NCI-H226 (cell line): ENCODE data around the gene ACSL3.
"Not testable (repeated sequence)": the region's sequence is repeated elsewhere in the genome, so short reads cannot be mapped to it uniquely, and the experiment has no call there.

Experiments
- DNase-seq: peaks from one replicate; pipeline ENCODE4 v3.0.0-alpha.2; 2015

The ACSL3 gene

DNA sequence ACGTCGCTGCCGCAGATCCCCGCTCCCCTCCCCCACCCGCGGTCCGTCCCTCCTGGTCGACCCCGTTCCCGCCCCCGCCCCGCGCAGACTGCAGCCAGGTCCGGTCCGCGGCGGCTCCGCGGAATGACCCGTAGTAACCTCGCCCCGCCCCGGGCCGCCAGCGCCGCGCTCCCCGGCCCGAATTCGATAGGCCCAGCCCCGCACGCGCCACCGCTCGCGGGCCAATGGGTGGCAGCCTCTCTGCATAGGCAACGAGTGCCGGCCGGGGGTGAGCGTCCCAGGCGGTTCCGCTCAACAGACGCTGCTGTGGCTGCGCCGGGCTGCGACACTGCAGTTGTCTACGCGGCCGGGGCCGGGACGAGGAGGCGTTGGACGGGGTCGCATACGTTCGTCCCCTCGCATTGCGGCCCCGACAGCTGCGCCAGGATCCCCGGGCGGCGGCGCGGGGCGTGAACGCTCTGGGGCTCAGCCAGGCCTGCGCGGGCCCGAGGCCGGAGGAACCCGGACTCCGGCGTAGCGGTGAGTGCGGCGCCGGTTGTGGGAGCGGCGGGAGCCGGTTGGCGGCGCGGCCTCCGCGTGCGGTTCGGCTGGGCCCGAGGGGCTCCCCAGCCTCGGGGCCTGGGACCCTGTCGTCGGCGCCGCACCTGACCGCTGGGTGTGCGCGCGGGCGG, at the start of gene ACSL3:
TSS of gene ACSL3 (plus strand) at position 297 of the 671 bp plus-strand sequence. CDS start 47,737 bp downstream, outside the sequence.
- peak; percentile 96 for DNase-seq

DNA sequence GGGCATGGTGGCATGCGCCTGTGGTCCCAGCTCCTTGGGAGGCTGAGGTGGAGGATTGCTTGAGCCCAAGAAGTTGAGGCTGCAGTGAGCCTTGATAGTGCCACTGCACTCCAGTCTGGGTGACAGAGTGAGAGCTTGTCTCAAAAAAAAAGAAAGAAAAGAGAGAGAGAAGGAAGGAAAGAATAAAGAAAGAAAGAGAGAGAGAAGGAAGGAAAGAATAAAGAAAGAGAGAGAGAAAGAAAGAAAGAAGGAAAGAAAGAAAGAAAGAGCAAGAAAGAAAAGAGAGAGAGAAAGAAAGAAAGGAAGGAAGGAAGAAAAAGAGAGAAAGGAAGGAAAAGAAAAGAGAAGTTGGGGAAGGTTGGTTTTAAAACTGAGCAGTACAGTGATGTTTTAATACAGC, 49.0 kb upstream of the ACSL3 start:
- no peak for DNase-seq

DNA sequence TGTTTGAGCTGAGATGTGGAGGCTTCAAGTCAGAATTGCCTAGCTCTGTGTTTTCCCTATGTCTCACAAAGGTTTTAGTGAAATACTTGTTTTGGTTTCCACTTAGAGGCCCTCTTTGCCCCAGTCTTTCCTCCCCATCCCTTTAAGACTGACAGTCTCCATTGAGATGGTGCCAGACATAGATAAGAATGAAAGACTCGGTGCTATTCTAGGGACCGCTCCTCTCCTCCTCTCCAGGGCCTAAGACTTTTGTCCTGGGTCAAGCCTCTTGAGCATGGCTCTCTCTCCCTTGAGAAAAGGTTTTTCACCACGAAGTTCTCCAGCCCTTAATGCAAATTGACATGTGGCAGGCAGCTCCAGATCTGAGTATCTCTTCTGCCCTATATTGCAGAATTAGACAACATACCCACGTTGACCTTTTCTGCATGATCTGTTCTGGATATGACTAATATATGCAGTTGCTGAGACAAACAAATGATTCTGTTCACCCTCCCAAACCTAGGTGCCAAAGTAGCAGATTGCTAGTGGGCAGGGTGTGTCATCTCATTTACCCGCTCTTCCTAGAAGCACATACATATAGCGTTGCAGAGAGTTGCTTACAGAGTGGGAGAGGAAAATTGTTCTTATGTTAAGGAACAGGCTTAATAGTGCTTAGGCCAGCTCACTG, 47.5 kb upstream of the ACSL3 start:
- DNase-seq: peak; percentile 40

DNA sequence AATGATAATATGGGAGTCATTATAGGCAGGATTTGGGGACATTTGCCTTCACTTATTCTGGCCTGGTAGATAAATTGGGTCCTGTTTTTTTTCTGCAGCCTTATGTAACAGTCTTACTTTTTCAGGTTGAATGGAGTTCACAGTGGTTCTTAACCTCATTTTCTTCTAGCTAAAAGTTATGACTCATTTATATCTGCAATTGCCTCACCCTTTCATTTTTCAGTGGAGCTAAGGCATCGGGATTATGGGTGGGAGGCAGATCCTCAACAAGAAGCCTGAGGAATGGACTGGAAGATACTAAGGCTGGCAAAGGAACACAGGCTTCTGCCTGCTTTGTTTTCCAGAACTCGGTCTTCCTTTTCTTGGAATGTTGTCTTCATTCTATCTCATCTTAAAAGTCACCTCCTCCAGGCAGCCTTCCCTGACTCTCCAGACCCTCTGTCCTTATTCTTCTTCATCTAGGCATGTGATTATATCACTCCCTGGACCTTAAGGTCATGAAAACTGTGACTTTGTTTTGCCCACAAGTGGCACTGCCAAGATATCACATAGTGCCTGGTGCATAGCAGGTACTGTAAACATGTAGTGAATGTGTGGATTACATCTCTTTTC, 41.0 kb upstream of the ACSL3 start:
- DNase-seq: peak; percentile 82

DNA sequence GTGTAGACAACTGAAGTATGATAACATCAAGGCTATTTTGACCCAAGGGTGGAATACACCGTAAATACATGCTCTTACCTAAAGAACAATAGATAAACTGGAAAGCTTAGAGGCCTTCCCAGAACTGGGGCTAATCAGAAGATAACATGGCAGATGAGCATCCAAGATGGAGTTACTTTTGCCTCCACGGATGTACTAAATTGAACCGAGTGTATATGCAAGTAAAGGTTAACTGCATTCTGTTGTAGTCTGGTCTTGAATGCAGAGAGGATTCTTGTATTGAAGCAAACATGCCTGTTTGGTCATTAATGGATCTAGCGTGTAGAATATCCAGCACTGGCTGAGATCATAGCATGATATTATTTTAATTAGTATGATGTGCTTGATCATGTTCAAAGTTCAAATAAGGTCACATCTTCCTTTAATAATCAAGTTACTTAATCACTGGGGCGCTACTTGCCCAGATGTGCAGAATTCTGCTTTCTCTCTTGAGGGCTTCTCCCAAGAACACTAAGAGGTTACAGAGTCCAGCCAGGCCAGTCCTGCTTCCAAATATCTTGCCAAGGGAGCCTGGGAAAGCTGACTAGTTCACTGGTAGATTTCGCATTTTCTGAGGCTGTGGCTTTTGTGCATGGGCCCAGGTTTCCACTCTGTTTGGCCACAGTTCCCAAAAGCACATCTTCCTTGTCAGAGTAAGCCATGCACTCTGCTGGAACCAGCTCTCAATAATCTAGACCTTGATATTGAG, 37.5 kb upstream of the ACSL3 start:
- DNase-seq: no peak

DNA sequence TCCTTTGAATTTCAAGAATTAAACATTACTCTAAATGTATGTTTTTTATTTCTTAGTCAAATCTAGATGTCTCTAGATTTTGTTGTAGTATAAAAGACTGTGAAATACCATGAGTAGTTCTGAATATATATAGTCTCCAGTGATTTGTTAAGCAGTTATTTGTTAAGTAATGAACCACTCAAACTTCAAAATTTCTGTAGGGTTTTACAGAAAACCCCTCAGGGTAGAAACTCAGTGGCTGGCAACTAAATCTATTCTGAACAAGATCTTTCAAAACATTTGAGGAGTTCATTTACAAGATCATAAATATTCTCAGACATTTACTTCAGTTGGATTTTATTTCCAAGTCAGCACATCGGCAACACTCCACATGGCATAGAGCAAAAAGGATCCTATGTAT, 35.8 kb upstream of the ACSL3 start:
- no peak for DNase-seq

DNA sequence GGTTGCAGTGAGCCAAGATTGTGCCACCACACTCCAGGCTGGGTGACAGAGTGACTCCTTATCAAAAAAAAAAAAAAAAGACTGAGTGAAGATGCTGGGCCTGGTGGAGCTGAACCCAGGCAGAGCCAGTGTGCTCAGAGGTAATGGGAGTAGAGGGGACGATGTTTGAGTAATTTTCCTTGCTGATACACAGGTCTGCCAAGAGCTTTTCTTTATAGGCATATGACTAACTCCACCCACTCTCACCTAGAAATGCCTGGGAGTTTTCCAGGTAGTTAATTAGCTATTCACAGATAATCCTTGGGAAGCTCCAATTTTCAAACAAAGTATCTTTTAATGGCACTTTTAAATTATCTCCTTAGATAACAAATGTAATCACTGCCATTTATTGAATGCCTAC, 33.4 kb upstream of the ACSL3 start:
- DNase-seq: no peak

DNA sequence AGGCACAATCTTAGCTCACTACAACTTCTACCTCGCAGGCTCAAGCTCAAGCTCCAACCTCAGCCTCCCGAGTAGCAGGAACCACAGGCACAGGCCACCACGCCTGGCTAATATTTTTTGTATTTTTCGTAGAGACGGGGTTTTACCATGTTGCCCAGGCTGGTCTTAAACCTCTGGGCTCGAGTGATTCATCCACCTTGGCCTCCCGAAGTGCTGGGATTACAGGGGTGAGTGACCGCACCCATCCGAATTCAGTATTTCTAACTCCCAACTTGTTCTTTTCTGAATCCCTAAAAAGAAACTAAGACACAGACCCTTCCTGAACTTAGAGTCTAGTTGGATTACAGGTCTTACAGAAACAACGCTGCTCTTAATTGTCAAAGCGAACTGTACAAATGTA, 32.3 kb upstream of the ACSL3 start:
- DNase-seq: no peak

DNA sequence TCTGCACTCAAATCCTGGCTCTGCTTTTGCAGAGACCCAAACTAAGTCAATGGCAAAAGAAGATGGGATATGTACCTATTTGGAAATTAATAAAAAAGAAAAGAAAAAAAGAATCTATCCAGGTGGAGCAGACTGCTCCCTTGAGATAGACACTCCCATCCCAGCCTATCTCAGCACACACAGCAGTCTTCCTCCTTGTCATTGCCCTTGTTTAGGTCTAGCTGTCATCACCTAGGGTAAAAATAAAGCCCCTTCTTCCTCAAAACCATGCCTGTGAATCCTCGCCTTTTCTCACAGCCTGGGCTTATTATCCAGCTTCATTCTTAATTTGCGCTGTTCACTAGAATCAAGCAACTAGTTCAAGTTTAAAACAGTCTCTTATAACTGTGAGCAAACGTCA, 30.7 kb upstream of the ACSL3 start:
- no peak for DNase-seq

DNA sequence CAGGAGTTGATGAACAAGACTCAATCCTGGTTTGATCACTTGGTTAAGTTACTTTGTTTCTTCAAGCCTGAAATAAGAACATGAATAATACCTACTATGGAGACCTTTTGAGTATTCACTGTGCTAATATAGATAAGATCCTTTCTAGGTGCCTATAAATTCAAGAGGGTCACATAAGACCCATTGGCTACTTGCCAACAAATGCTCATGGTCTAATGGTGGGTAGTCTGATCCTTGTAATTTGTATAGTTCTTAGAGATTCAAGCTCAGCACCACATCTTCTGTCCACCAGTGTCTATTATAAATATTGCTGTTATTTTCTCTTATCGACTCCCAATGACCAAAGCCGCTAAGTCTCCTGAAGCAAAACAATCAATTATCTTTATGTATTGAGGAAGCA, 27.4 kb upstream of the ACSL3 start:
- DNase-seq: no peak

DNA sequence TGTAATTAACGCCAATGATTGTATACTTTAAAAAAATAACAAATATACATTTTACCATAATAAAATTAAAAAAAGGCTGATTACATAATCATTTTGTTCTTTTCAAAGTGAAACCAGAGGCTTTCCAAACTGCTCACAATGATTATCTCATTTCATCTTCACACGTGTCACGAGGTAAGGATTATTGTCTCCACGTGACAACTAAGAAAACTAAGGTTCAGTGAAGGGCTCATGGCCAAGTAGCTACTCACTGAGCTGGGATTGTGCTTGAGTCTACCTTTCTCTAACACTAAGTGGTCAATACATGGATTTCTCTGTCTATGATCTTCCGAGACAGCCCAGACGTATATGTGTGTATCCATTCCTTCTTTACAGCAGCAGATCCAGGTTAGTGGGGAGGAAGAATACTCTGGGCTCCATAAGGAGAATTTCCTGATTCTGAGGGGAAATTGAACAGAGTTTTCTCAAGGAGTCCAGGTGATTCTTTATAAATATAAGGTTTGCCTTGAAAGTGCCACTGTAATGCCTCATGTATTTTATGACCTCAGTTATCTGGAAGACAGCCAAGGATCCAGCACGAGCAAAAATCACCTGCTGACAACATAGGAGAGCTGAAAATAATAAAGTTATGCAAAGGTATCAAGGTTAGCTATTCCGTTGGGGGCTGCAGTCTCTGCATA, 25.6 kb upstream of the ACSL3 start:
- no peak for DNase-seq

DNA sequence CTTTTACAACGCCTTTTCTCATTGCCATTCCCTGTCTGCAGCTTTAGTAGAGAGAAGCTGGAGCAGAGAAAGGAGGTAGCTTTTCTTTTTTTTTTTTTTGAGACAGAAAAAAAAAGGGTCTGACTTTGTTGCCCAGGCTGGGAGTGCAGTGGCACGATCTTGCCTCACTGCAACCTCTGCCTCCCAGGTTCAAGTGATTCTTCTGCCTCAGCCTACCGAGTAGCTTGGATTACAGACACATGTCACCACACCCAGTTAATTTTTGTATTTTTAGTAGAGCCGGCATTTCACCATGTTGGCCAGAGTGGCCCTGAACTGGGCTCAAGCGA, 25.0 kb upstream of the ACSL3 start:
- DNase-seq: no peak

DNA sequence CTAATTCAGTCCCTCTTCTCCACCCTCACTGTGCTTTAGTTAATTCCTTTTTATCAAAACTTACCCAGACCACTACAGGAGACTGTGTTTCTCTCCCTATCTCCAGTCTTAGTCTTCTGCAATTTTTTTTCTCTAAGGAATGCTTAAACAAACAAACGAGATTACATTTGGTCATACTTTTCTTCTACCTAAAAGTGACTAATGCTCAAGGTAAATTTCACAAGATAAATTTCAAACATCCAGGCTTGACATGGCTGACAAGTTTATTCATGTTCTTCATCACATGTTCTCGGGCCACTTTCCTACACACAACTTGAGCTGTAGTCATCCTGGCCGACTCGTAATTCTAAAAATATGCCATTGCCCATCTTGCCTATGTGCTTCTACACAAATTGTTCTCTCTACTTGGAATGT, 23.2 kb upstream of the ACSL3 start:
- peak; percentile 95 for DNase-seq

DNA sequence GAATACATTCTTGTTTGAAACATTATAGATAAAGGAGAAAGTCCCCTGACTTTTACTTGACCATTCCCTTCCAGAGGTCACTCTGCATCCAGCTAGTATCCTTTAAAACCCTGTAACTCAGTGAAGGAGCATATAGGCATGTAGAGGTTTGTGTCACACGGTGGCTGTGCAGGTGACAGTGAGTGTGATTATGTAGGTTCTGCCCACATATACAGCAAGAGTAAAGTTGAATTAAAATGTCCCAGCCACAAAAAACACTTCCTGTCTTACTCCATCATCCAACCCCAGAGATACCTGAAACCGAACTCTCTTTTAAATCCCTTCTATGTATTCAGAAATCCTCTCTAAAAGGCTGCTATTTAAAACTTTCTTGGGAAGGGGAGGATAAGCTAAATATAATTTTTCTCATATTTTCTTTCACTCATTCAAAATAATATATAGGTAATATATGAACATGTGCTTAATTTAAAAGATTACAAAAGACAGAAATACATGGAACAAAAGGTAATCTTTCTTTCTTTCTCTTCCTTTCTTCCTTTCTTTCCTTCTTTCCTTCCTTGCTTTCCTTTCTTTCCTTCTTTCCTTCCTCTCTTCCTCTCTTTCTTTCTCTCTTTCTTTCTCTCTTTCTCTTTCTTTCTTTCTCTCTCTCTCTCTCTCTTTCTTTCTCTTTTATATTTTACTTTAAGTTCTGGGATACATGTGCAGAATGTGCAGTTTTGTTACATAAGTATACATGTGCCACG, 20.6 kb upstream of the ACSL3 start:
- DNase-seq: no peak

DNA sequence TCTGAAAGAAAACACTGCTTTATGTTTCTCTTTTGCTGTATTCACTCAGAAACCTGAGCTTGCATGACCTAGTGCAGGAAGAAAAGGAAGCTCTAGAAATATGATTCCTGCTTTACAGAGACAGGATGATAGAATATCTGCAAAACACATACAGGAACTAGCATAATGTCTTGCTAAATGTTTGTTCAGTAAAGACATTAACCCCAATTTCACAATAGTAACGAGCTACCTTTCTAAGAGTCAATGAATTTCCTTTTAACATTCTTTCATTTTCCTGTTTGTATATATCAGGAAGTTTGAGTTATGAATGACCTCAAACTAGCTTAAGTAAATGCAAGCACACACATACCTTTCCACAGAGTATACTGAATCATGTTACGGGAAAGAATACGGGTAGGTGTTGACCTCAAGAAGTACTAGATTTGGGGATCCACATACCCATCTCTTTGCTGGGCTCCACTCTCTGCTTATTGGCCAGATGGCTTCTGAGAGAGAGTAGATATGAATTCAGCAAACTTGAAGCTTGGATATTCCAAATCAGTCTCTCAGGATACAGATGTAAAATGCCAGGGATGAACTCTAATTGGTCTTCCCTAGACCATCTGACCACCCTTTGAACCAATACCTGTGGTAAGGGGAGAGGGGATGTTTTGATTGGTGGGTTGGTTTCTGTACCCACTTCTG, 18.2 kb upstream of the ACSL3 start:
- DNase-seq: peak; percentile 15

DNA sequence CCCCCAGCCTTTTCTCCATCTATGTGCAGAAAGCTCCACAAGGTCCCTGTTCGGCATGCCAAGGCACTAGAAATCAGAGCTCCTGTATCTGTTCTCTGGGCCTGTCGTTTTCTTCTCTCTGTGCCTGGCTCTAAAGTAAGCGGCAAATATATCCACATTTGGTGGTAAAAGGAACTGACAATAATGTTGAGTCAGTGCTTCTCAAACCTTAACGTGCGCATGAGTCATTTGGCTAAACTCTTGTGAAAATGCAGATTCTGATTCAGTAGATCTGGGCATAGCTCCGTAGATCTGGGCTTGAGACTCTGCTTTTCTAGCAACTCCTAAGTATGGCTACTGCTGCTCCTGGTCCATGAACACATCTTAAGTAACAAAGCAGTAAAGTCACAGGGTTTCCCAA, 16.5 kb upstream of the ACSL3 start:
- peak; percentile 93 for DNase-seq

DNA sequence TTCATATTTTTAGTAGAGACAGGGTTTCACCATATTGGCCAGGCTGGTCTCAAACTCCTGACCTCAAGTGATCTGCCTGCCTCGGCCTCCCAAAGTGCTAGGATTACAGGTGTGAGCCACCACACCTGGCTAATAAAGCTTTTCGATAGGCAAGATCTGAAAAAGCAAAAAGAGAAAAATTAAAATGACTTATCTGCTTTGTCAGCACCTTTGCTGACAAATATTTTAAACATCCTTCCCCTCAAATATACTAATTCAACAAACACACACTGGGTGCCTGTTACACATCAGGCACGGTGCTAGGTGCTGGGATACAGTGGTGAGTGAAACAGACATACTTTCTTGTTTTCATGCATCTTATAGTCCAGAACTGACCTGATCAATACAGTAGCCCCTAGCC, 15.5 kb upstream of the ACSL3 start:
- DNase-seq: not testable (repeated sequence)

DNA sequence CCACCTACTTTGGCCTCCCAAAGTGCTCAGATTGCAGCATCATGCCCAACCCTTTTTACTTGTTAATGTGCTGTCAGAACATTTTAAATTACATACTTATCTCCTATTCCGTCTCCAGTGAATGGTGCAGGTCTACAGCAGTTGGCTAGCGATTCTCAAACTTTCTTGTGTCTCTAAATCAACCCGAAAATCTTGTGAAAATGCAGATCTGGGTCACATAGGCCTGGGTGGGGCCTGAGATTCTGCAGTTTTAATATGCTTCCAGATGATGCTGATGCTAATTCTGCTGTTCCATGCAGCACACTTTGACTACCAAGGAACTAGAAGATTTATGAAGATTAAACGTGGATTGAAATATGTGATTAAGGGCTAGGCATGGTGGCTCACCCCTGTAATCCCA, 14.8 kb upstream of the ACSL3 start:
- DNase-seq: no peak

DNA sequence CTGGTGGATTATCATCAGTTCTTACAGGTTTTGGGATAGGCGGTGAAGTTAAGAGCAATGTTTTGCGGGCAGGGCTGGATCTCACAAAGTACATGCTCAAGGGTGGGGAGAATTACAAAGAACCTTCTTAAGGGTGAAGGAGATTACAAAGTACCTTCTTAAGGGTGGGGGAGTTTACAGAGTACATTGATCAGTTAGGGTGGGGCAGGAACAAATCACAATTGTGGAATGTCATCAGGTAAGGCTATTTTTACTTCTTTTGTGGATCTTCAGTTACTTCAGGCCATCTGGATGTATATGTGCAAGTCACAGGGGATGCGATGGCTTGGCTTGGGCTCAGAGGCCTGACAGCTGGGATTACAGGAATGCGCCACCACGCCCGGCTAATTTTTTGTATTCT, 12.8 kb upstream of the ACSL3 start:
- not testable (repeated sequence) for DNase-seq

DNA sequence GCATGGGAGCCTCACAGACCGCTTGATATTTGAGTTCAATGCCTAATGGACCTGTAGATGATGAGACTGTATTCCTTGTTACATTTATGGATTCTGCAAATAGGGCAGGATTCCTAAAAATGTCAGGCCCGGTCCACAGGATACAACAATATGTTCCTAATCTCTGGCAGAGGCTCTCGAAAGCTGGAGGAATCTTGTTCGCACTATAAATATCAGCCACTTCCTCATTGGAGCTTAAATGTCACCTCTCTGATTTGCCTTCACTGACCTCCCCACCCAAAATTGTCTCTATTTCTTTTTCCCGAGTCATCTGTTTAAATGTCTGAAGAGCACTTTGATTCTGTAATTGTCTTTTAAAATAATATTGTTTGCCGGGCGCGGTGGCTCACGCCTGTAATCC, 12.0 kb upstream of the ACSL3 start:
- no peak for DNase-seq

DNA sequence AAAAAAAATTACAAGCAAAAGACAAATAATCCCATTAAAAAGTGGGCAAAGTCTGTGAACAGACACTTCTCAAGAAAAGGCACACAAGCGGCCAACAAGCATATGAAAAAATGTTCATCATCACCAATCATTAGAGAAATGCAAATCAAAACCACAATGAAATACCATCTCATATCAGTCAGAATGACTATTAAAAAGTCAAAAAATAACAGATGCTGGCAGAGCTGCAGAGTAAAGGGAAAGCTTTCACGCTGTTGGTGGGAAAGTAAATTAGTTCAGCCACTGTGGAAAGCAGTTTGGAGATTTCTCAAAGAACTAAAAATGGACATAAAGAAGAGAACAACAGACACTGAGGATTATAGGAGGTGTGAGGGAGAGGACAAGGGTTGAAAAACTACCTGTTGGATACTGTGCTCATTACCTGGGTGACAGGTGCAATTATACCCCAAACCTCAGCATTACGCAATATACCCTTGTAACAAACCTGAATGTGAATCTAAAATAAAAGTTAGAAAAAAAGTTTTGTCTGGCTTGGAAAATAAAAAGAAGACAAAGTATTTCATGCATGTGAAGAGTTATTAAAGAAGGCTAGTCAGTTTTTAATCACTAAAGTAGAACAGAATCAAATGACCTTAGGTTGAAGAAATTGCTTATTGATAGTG, 8.7 kb upstream of the ACSL3 start:
- DNase-seq: no peak
